HepG2 (cell line): ENCODE data around the gene MUSK. TPM values are rescaled to one million over a fixed set of nuclear protein-coding genes. Genes with fewer than 3 reads are reported as not detected.

ENCODE experiments used
- ATAC-seq: fragments of 200-7000 bp; cut with Tn5 transposase; 3 replicates; pipeline ENCODE4 v1.9.1; 2020; ENCODE audit warnings: mild to moderate bottlenecking, moderate library complexity
- BruUV-seq: library from RNA; stranded (reverse); fragments of 400-500 nt; replicated peaks from 2 replicates; lab custom pipeline; 2021; lab: Mats Ljungman, UMichigan
- CTCF ChIA-PET: fragments of 300-600 bp; formaldehyde crosslinking; extraction: SDS; loops from one replicate; lab custom pipeline; 2021; ENCODE audit warnings: low total read pairs, inconsistent platforms, low intra/inter-chr PET ratio; lab: Yijun Ruan, JAX
- POLR2A ChIA-PET: fragments of 350-600 bp; sonication (Branson Sonifier 250); formaldehyde crosslinking; loops from one replicate; lab custom pipeline; 2020; ENCODE audit warnings: antibody characterized with exemption, inconsistent platforms; lab: Yijun Ruan, JAX
- DNase-seq: peaks from one replicate; pipeline ENCODE4 v3.0.0-alpha.2; 2015; ENCODE audit warnings: low spot score
- FAIRE-seq: peaks from 3 replicates; lab custom pipeline; 2011; peaks lifted over from hg19 to GRCh38; lab: Jason Lieb, UNC
- H2AFZ ChIP-seq: one replicate; pipeline ENCODE4 v1.6.1; 2011; ENCODE audit warnings: low read length, inconsistent platforms
- H3K27ac ChIP-seq: fragments of 300-600 bp; 3 replicates; pipeline ENCODE4 v1.8.0; 2011; ENCODE audit warnings: mixed run types, mild to moderate bottlenecking, mixed read lengths, low read length, inconsistent platforms; ENCODE audit not compliant: insufficient read depth; ENCODE audit errors: extremely low read length
- H3K27me3 ChIP-seq, 2 experiments: fragments of 200-600 bp in 1 of 2; 2 replicates in 1 of 2; 3 replicates in 1 of 2; pipeline versions ENCODE4 v1.6.0 to v1.8.0; 2011; ENCODE audit warnings: low read length in 2 of 2, mild to moderate bottlenecking in 2 of 2, moderate library complexity in 2 of 2, inconsistent platforms in 1 of 2; ENCODE audit not compliant: insufficient read depth in 2 of 2, control insufficient read depth in 1 of 2
- H3K36me3 ChIP-seq, 2 experiments: fragments of 200-600 bp in 1 of 2; replicated peaks in 1 of 2; 2 replicates in 1 of 2; 3 replicates in 1 of 2; pipeline versions ENCODE4 v1.5.1 to v1.8.0; 2011; ENCODE audit warnings: low read length in 2 of 2, inconsistent platforms in 1 of 2; ENCODE audit not compliant: insufficient read depth in 2 of 2, control insufficient read depth in 1 of 2
- H3K4me1 ChIP-seq: 2 replicates; pipeline ENCODE4 v1.5.1; 2012; ENCODE audit warnings: low read length, inconsistent platforms; ENCODE audit not compliant: insufficient read depth
- H3K4me2 ChIP-seq: 2 replicates; pipeline ENCODE4 v1.6.0; 2011; ENCODE audit warnings: low read depth, low read length, inconsistent platforms
- H3K4me3 ChIP-seq, 3 experiments: fragments of 200-600 bp in 1 of 3; sonication (generic), shearing (Covaris generic) in 1 of 3; replicated peaks in 1 of 3; 2 replicates each; pipeline ENCODE4 v1.5.1; 2011 to 2016; ENCODE audit warnings: low read length in 3 of 3, inconsistent platforms in 2 of 3, low read depth in 2 of 3, mild to moderate bottlenecking in 2 of 3, control low read depth in 1 of 3, mixed read lengths in 1 of 3; ENCODE audit not compliant: insufficient read depth in 1 of 3
- H3K79me2 ChIP-seq: one replicate; pipeline ENCODE4 v1.6.1; 2011; ENCODE audit warnings: low read length, inconsistent platforms; ENCODE audit not compliant: insufficient read depth
- H3K9ac ChIP-seq: 2 replicates; pipeline ENCODE4 v1.6.0; 2011; ENCODE audit warnings: mild to moderate bottlenecking, low read depth, low read length, inconsistent platforms; ENCODE audit not compliant: insufficient read depth
- H3K9me3 ChIP-seq: 2 replicates; pipeline ENCODE4 v1.5.1; 2012; ENCODE audit warnings: mild to moderate bottlenecking, low read length
- H4K20me1 ChIP-seq: 2 replicates; pipeline ENCODE4 v1.6.0; 2011; ENCODE audit warnings: inconsistent platforms, mild to moderate bottlenecking, low read length, moderate library complexity; ENCODE audit not compliant: insufficient read depth
- BCL3 ChIP-seq: sonication (generic); formaldehyde crosslinking; IDR thresholded peaks from 2 replicates; pipeline ENCODE4 v1.5.1; 2020; ENCODE audit warnings: mild to moderate bottlenecking, missing genetic modification reagents, moderate library complexity
- GATA4 ChIP-seq: sonication (generic); IDR thresholded peaks from 2 replicates; pipeline ENCODE4 v1.6.1; 2016; ENCODE audit warnings: antibody characterized with exemption, low read depth, borderline replicate concordance
- HDAC2 ChIP-seq: sonication (generic); formaldehyde crosslinking; IDR thresholded peaks from 2 replicates; pipeline ENCODE4 v1.4.0; 2020; ENCODE audit warnings: missing genetic modification reagents
- HIVEP1 ChIP-seq: sonication (generic); formaldehyde crosslinking; IDR thresholded peaks from 2 replicates; pipeline ENCODE4 v1.4.0; 2020; ENCODE audit warnings: mild to moderate bottlenecking, missing genetic modification reagents
- KLF12 ChIP-seq: sonication (generic); formaldehyde crosslinking; IDR thresholded peaks from 2 replicates; pipeline ENCODE4 v1.4.0; 2020; ENCODE audit warnings: missing genetic modification reagents, borderline replicate concordance
- KMT2A ChIP-seq: sonication (generic); formaldehyde crosslinking; IDR thresholded peaks from 2 replicates; pipeline ENCODE4 v1.4.0; 2020; ENCODE audit warnings: missing genetic modification reagents
- MED8 ChIP-seq: sonication (generic); formaldehyde crosslinking; IDR thresholded peaks from 2 replicates; pipeline ENCODE4 v1.8.1; 2023; ENCODE audit warnings: mild to moderate bottlenecking, missing genetic modification reagents; ENCODE audit not compliant: insufficient replicate concordance
- NR2F6 ChIP-seq, 2 experiments: IDR thresholded peaks; 2 replicates each; pipeline ENCODE4 v1.6.1; 2016; ENCODE audit warnings: antibody characterized with exemption in 1 of 2, mild to moderate bottlenecking in 1 of 2
- NR3C1 ChIP-seq: sonication (generic); formaldehyde crosslinking; IDR thresholded peaks from 2 replicates; pipeline ENCODE4 v1.4.0; 2020; ENCODE audit warnings: missing genetic modification reagents
- NRL ChIP-seq: sonication (generic); formaldehyde crosslinking; IDR thresholded peaks from 2 replicates; pipeline ENCODE4 v1.5.0; 2020; ENCODE audit warnings: missing genetic modification reagents, mild to moderate bottlenecking, moderate library complexity, borderline replicate concordance
- SOX6 ChIP-seq, 2 experiments: fragments of 450-650 bp in 1 of 2; sonication (generic) in 1 of 2; formaldehyde crosslinking in 1 of 2; IDR thresholded peaks; 2 replicates each; pipeline versions ENCODE4 v1.4.0 to v1.6.1; 2017 to 2020; ENCODE audit warnings: antibody characterized with exemption in 1 of 2, mild to moderate bottlenecking in 1 of 2, missing genetic modification reagents in 1 of 2
- TRIM24 ChIP-seq: sonication (generic); formaldehyde crosslinking; IDR thresholded peaks from 2 replicates; pipeline ENCODE4 v1.8.0; 2022; ENCODE audit warnings: mild to moderate bottlenecking, missing genetic modification reagents
- ZNF224 ChIP-seq: sonication (generic); formaldehyde crosslinking; IDR thresholded peaks from 2 replicates; pipeline ENCODE4 v1.5.0; 2020; ENCODE audit warnings: mild to moderate bottlenecking, missing genetic modification reagents
- ZNF749 ChIP-seq: sonication (generic); formaldehyde crosslinking; IDR thresholded peaks from 2 replicates; pipeline ENCODE4 v1.8.0; 2022; ENCODE audit warnings: mild to moderate bottlenecking, missing genetic modification reagents, moderate library complexity, borderline replicate concordance
- ZNF891 ChIP-seq: sonication (generic); formaldehyde crosslinking; IDR thresholded peaks from 2 replicates; pipeline ENCODE4 v1.5.0; 2020; ENCODE audit warnings: mild to moderate bottlenecking, missing genetic modification reagents
- ZSCAN20 ChIP-seq: sonication (generic); formaldehyde crosslinking; IDR thresholded peaks from 2 replicates; pipeline ENCODE4 v1.4.0; 2020; ENCODE audit warnings: missing genetic modification reagents, mild to moderate bottlenecking, borderline replicate concordance
- WGBS: methylation state at CpG from one replicate; pipeline ENCODE4 v1.1.6; 2017; ENCODE audit warnings: low lambda C conversion rate; 5-methylcytosine and 5-hydroxymethylcytosine counted together
- in situ Hi-C: cut with HindIII; loops from 2 replicates; pipeline ENCODE4 v1.10.0; 2017; ENCODE audit warnings: low pct_unique_long_range_greater_than_20kb; ENCODE audit not compliant: extremely low pct_ligation_motif_present
- intact Hi-C: fragments of 100-400 bp; cut with micrococcal nuclease; formaldehyde crosslinking; loops from one replicate; pipeline ENCODE4 v1.10.0; 2022; ENCODE audit not compliant: unreplicated experiment
- polyA plus RNA-seq, 8 experiments: library from polyadenylated mRNA; depleted of rRNA in 3 of 8; stranded (reverse) in 7 of 8; unstranded in 1 of 8; fragments of >200 nt; fragmentation: Illumina TruSeq in 4 of 8; extraction: Trizol in 4 of 8; gene quantifications; 2 replicates each; pipeline versions ENCODE4 v1.2.1 to v1.2.3, GENCODE V29; 2011 to 2016; ENCODE audit warnings: low read depth in 4 of 8, missing spikeins in 1 of 8, mixed read lengths in 1 of 8; ENCODE audit not compliant: insufficient read depth in 1 of 8
- total RNA-seq, 5 experiments: library from RNA; depleted of rRNA; stranded (reverse); fragments of >200 nt; fragmentation: Illumina TruSeq; extraction: Trizol; gene quantifications; 2 replicates each; pipeline ENCODE4 v1.2.3, GENCODE V29; 2016; ENCODE audit warnings: low read depth in 1 of 5
- TF ChIP-seq, protein P1 (sequence below): sonication (generic); formaldehyde crosslinking; IDR thresholded peaks from 2 replicates; pipeline ENCODE4 v1.8.0; 2022; ENCODE audit warnings: missing genetic modification reagents, mild to moderate bottlenecking, inconsistent platforms, borderline replicate concordance
- TF ChIP-seq, protein P2 (sequence below): sonication (generic); formaldehyde crosslinking; IDR thresholded peaks from 2 replicates; pipeline ENCODE4 v1.4.0; 2020; ENCODE audit warnings: missing genetic modification reagents

The MUSK gene
- total and polyA plus RNA-seq, 2 of the 13 experiments (the other 11 are each of a cell fraction or from before 2014, with no cell fraction given) = not detected

GRCh38 chr9:110820381-110820780, 151.8 kb downstream of the MUSK start:
- intact Hi-C loops = no loop called here
- FAIRE-seq = no peak

More at GRCh38 chr9:110820381-110820780, 151.8 kb downstream of the MUSK start:
- no peak overlapping the region for H3K4me3 ChIP-seq
- CTCF ChIA-PET = no interaction called here
- no peak overlapping the region for H3K27ac ChIP-seq
- no peak for TF ChIP-seq ZSCAN20 (CRISPR knock-in tag)
- no peak for TF ChIP-seq HIVEP1 (CRISPR knock-in tag)
- no peak for TF ChIP-seq GATA4
- no peak for TF ChIP-seq NR3C1 (CRISPR knock-in tag)
- no peak for TF ChIP-seq NRL (CRISPR knock-in tag)
- no peak for TF ChIP-seq MED8 (CRISPR knock-in tag)
- no peak for TF ChIP-seq KMT2A (CRISPR knock-in tag)
- TF ChIP-seq, protein P1, sequence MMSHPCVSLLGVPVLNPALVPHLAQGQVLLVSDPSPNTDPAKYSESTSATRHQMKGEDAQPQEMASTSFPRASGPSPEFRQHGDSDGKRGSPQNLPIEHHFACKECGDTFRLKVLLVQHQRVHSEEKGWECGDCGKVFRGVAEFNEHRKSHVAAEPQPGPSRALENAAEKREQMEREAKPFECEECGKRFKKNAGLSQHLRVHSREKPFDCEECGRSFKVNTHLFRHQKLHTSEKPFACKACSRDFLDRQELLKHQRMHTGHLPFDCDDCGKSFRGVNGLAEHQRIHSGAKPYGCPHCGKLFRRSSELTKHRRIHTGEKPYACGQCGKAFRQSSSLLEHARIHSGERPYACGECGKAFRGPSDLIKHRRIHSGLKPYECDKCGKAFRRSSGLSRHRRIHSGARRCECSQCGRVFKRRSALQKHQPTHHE = no peak
- no peak for TF ChIP-seq ZNF749 (CRISPR knock-in tag)
- TF ChIP-seq NR2F6 (IDR thresholded peaks at IDR 0.05) = no peak
- TF ChIP-seq NR2F6 (CRISPR knock-in tag; IDR thresholded peaks at IDR 0.05) = no peak
- TF ChIP-seq HDAC2 (CRISPR knock-in tag) = no peak
- no peak for TF ChIP-seq BCL3 (CRISPR knock-in tag)
- TF ChIP-seq ZNF224 = no peak
- no peak for TF ChIP-seq ZNF891 (CRISPR knock-in tag)
- no peak for TF ChIP-seq SOX6 (IDR thresholded peaks at IDR 0.05)
- TF ChIP-seq SOX6 (CRISPR knock-in tag; IDR thresholded peaks at IDR 0.05) = no peak
- TF ChIP-seq, protein P2, sequence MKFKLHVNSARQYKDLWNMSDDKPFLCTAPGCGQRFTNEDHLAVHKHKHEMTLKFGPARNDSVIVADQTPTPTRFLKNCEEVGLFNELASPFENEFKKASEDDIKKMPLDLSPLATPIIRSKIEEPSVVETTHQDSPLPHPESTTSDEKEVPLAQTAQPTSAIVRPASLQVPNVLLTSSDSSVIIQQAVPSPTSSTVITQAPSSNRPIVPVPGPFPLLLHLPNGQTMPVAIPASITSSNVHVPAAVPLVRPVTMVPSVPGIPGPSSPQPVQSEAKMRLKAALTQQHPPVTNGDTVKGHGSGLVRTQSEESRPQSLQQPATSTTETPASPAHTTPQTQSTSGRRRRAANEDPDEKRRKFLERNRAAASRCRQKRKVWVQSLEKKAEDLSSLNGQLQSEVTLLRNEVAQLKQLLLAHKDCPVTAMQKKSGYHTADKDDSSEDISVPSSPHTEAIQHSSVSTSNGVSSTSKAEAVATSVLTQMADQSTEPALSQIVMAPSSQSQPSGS (CRISPR knock-in tag) = no peak
- TF ChIP-seq TRIM24 (CRISPR knock-in tag) = no peak
- TF ChIP-seq KLF12 (CRISPR knock-in tag) = no peak
- TF ChIP-seq, all 625 proteins: peak for 0
- H3K36me3 ChIP-seq = no peaks in the 10 kb centered on the region
- H3K4me2 ChIP-seq = no peak overlapping the region
- POLR2A ChIA-PET = no interaction called here
- WGBS = 0% methylated on average over 1 of the region's 1 CpG
- no peak for ATAC-seq
- H4K20me1 ChIP-seq = no peaks in the 10 kb centered on the region
- no peaks in the 10 kb centered on the region for H3K9me3 ChIP-seq
- in situ Hi-C loops = no loop called here
- no peaks in the 10 kb centered on the region for H3K4me1 ChIP-seq
- no peak for DNase-seq
- H2AFZ ChIP-seq = no peak overlapping the region
- no TSS peak for BruUV-seq
- no peak overlapping the region for H3K9ac ChIP-seq
- no peaks in the 10 kb centered on the region for H3K79me2 ChIP-seq
- no peaks in the 10 kb centered on the region for H3K27me3 ChIP-seq
